ENCODE measurements around the gene CNTN5.

DNA sequence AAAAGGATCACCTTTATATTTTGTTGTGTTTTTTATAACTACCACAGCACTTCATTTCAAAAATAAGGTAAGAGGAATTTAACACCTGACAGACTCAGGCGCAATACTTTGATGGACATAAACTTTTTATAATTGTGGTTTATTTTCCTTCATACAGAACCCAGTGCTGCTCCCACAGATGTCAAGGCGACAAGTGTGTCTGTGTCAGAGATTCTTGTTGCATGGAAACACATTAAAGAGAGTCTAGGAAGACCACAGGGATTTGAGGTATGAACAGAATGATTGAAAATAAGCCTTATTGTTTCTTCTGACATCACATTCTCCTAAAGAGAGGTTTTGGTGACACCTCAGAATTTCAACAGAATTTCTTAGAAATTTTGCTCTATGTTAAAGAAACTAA is 1287.5 kb downstream of the CNTN5 start:
- TF ChIP-seq, protein P1, sequence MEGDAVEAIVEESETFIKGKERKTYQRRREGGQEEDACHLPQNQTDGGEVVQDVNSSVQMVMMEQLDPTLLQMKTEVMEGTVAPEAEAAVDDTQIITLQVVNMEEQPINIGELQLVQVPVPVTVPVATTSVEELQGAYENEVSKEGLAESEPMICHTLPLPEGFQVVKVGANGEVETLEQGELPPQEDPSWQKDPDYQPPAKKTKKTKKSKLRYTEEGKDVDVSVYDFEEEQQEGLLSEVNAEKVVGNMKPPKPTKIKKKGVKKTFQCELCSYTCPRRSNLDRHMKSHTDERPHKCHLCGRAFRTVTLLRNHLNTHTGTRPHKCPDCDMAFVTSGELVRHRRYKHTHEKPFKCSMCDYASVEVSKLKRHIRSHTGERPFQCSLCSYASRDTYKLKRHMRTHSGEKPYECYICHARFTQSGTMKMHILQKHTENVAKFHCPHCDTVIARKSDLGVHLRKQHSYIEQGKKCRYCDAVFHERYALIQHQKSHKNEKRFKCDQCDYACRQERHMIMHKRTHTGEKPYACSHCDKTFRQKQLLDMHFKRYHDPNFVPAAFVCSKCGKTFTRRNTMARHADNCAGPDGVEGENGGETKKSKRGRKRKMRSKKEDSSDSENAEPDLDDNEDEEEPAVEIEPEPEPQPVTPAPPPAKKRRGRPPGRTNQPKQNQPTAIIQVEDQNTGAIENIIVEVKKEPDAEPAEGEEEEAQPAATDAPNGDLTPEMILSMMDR (IDR thresholded peaks at IDR 0.05), result no peak
- TF ChIP-seq POLR2A (IDR thresholded peaks at IDR 0.05), result no peak

Data from lower leg skin (tissue), 3 donors.